ENCODE data around the gene KIF6. TPM values are rescaled to one million over a fixed set of nuclear protein-coding genes. Genes with fewer than 3 reads are reported as not detected.

Gene KIF6
- total RNA-seq, 1 experiment from 2014 or later: not detected

DNA sequence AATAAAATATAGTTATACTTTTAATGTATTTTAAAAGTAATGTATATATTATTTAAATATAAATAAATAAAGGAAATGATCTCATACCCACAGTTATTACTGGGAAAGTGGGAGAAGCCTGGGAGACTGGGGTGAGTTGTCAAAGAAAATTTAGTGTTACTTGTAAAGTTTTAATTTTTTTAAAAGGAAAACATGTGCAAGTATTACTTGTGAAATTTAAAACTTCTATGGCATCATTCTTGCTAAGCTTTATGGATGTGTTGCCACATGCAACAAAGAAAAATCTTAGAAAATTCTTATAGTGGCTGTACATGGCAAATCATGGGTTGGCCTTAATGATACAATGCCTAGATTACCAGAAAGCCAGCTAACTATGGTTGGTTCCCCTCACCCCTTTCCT, 208.7 kb downstream of the KIF6 start:
- no peaks in the 10 kb centered on the region for H3K27me3 ChIP-seq (ENCODE audit: control insufficient read depth, insufficient read depth, low read length)
- ChIA-PET POLR2A (no interaction called here), CTCF (no interaction called here)
- intact Hi-C loops (cut with micrococcal nuclease; ENCODE audit: unreplicated experiment) (no loop called here), in situ Hi-C loops (cut with HindIII; ENCODE audit: low pct_unique_long_range_greater_than_20kb, low sequenced_read_pairs) (no loop called here)
- H3K4me1 ChIP-seq (ENCODE audit: control insufficient read depth, insufficient read depth, low read length): no peaks in the 10 kb centered on the region
- no peaks in the 10 kb centered on the region for H3K9me3 ChIP-seq (ENCODE audit: control insufficient read depth, insufficient read depth, low read depth, low read length)
- no peak overlapping the region for H3K4me3 ChIP-seq (ENCODE audit: low read depth in 2 of 2, low read length in 2 of 2)
- no TSS peak for BruUV-seq (replicated peaks)
- no peak overlapping the region for H3K27ac ChIP-seq (ENCODE audit: low read length)
- TF ChIP-seq, protein P1, sequence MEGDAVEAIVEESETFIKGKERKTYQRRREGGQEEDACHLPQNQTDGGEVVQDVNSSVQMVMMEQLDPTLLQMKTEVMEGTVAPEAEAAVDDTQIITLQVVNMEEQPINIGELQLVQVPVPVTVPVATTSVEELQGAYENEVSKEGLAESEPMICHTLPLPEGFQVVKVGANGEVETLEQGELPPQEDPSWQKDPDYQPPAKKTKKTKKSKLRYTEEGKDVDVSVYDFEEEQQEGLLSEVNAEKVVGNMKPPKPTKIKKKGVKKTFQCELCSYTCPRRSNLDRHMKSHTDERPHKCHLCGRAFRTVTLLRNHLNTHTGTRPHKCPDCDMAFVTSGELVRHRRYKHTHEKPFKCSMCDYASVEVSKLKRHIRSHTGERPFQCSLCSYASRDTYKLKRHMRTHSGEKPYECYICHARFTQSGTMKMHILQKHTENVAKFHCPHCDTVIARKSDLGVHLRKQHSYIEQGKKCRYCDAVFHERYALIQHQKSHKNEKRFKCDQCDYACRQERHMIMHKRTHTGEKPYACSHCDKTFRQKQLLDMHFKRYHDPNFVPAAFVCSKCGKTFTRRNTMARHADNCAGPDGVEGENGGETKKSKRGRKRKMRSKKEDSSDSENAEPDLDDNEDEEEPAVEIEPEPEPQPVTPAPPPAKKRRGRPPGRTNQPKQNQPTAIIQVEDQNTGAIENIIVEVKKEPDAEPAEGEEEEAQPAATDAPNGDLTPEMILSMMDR (IDR thresholded peaks at IDR 0.05): no peak
- TF ChIP-seq, protein P2, sequence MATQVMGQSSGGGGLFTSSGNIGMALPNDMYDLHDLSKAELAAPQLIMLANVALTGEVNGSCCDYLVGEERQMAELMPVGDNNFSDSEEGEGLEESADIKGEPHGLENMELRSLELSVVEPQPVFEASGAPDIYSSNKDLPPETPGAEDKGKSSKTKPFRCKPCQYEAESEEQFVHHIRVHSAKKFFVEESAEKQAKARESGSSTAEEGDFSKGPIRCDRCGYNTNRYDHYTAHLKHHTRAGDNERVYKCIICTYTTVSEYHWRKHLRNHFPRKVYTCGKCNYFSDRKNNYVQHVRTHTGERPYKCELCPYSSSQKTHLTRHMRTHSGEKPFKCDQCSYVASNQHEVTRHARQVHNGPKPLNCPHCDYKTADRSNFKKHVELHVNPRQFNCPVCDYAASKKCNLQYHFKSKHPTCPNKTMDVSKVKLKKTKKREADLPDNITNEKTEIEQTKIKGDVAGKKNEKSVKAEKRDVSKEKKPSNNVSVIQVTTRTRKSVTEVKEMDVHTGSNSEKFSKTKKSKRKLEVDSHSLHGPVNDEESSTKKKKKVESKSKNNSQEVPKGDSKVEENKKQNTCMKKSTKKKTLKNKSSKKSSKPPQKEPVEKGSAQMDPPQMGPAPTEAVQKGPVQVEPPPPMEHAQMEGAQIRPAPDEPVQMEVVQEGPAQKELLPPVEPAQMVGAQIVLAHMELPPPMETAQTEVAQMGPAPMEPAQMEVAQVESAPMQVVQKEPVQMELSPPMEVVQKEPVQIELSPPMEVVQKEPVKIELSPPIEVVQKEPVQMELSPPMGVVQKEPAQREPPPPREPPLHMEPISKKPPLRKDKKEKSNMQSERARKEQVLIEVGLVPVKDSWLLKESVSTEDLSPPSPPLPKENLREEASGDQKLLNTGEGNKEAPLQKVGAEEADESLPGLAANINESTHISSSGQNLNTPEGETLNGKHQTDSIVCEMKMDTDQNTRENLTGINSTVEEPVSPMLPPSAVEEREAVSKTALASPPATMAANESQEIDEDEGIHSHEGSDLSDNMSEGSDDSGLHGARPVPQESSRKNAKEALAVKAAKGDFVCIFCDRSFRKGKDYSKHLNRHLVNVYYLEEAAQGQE (IDR thresholded peaks at IDR 0.05; ENCODE audit: insufficient read depth in 1 of 2, low read depth in 2 of 2, low read length in 1 of 2): no peak
- no peak for TF ChIP-seq SIN3A (IDR thresholded peaks at IDR 0.05; ENCODE audit: borderline replicate concordance, insufficient read depth, low read depth, low read length)
- no peak for TF ChIP-seq POLR2AphosphoS5 (IDR thresholded peaks at IDR 0.05; ENCODE audit: low read depth, low read length)
- no peak for TF ChIP-seq TCF7L2 (IDR thresholded peaks at IDR 0.05; ENCODE audit: low read depth, low read length)
- DNase-seq (ENCODE audit: low read depth, low spot score) (no peak), ATAC-seq (no peak)
- H3K36me3 ChIP-seq (ENCODE audit: control insufficient read depth, insufficient read depth, low read length): no peaks in the 10 kb centered on the region

DNA sequence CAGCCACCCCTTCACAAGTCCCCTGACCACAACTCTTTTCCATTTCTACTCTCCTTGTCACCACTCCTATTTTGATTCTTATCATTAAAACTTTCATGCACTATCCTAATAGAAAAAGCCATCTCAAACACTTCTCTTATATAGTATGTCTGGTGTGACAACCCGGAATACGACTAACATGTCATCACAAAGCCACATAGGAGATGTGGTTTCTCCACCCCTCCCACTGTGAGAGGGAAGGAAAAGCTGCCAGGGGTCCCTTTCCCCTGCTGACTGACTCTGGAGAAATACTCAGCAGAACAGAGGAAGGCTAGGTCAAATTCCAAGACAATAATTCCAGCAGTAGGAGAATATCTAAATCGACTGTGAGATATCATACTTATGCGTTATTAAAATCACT, 209.7 kb downstream of the KIF6 start:
- TF ChIP-seq, protein P2 (IDR thresholded peaks at IDR 0.05; ENCODE audit: insufficient read depth in 1 of 2, low read depth in 2 of 2, low read length in 1 of 2): no peak
- no peak for TF ChIP-seq SIN3A (IDR thresholded peaks at IDR 0.05; ENCODE audit: borderline replicate concordance, insufficient read depth, low read depth, low read length)
- TF ChIP-seq, protein P1 (IDR thresholded peaks at IDR 0.05): no peak
- no peak for TF ChIP-seq TCF7L2 (IDR thresholded peaks at IDR 0.05; ENCODE audit: low read depth, low read length)
- TF ChIP-seq POLR2AphosphoS5 (IDR thresholded peaks at IDR 0.05; ENCODE audit: low read depth, low read length): no peak
- ATAC-seq: no peak
- Histone ChIP-seq H3K27me3 (ENCODE audit: control insufficient read depth, insufficient read depth, low read length) (no peaks in the 10 kb centered on the region), H3K4me1 (ENCODE audit: control insufficient read depth, insufficient read depth, low read length) (no peaks in the 10 kb centered on the region), H3K27ac (ENCODE audit: low read length) (no peak overlapping the region), H3K36me3 (ENCODE audit: control insufficient read depth, insufficient read depth, low read length) (no peaks in the 10 kb centered on the region), H3K9me3 (ENCODE audit: control insufficient read depth, insufficient read depth, low read depth, low read length) (no peaks in the 10 kb centered on the region), H3K4me3 (ENCODE audit: low read depth in 2 of 2, low read length in 2 of 2) (no peak overlapping the region)
- BruUV-seq (replicated peaks): no TSS peak
- in situ Hi-C loops (cut with HindIII; ENCODE audit: low pct_unique_long_range_greater_than_20kb, low sequenced_read_pairs): no loop called here
- ChIA-PET CTCF (no interaction called here), POLR2A (no interaction called here)
- DNase-seq (ENCODE audit: low read depth, low spot score): no peak
- intact Hi-C loops (cut with micrococcal nuclease; ENCODE audit: unreplicated experiment): no loop called here

All from Panc1 (cell line).